HepG2 (cell line): ENCODE data around the gene SIK3. TPM values are rescaled to one million over a fixed set of nuclear protein-coding genes. Genes with fewer than 3 reads are reported as not detected.
A peak's percentile ranks its signal among the peaks of the same experiment; 100 is the strongest.

Experiments
- ARID5B ChIP-seq: IDR thresholded peaks from 2 replicates; pipeline ENCODE4 v1.4.0; 2020; ENCODE audit warnings: mild to moderate bottlenecking, missing genetic modification reagents
- ATF1 ChIP-seq: IDR thresholded peaks from 2 replicates; pipeline ENCODE4 v1.6.1; 2016; ENCODE audit warnings: mild to moderate bottlenecking, control low read depth
- CEBPB ChIP-seq: IDR thresholded peaks from 2 replicates; pipeline ENCODE4 v1.6.1; 2011; ENCODE audit warnings: low read depth, low read length, improper control_type of control experiment, borderline replicate concordance
- FOXA3 ChIP-seq: IDR thresholded peaks from 2 replicates; pipeline ENCODE4 v1.6.1; 2016; ENCODE audit warnings: missing genetic modification reagents, missing compliant biosample characterization
- MAZ ChIP-seq, 2 experiments: sonication (generic) in 1 of 2; formaldehyde crosslinking in 1 of 2; IDR thresholded peaks; 2 replicates each; pipeline versions ENCODE4 v1.5.0 to v1.6.1; 2012 to 2020; ENCODE audit warnings: low read depth in 2 of 2, mild to moderate bottlenecking in 2 of 2, borderline replicate concordance in 1 of 2, improper control_type of control experiment in 1 of 2, low read length in 1 of 2, missing genetic modification reagents in 1 of 2, moderate library complexity in 1 of 2
- NCOR1 ChIP-seq: fragments of 200-600 bp; sonication (generic); IDR thresholded peaks from 2 replicates; pipeline ENCODE4 v1.7.0; 2017; ENCODE audit warnings: antibody characterized with exemption, low read length, borderline replicate concordance
- NONO ChIP-seq, 2 experiments: fragments of 450-650 bp in 1 of 2; sonication (generic) in 1 of 2; formaldehyde crosslinking in 1 of 2; IDR thresholded peaks in 1 of 2; conservative IDR thresholded peaks in 1 of 2; 2 replicates each; pipeline versions ENCODE4 v1.6.1 to v1.8.0; 2017 to 2022; ENCODE audit warnings: mild to moderate bottlenecking in 1 of 2, missing genetic modification reagents in 1 of 2, moderate library complexity in 1 of 2
- NR2C2 ChIP-seq: sonication (generic); formaldehyde crosslinking; IDR thresholded peaks from 2 replicates; pipeline ENCODE4 v1.4.0; 2020; ENCODE audit warnings: missing genetic modification reagents, mild to moderate bottlenecking, moderate library complexity, borderline replicate concordance
- PHF5A ChIP-seq: IDR thresholded peaks from one replicate; pipeline ENCODE4 v1.6.1; 2018; ENCODE audit warnings: low read depth, missing genetic modification reagents; ENCODE audit not compliant: unreplicated experiment
- POLR2AphosphoS5 ChIP-seq: IDR thresholded peaks from 2 replicates; pipeline ENCODE4 v1.6.1; 2012; ENCODE audit warnings: low read depth, low read length
- RERE ChIP-seq: IDR thresholded peaks from 2 replicates; pipeline ENCODE4 v1.6.1; 2016; ENCODE audit warnings: low read depth, missing genetic modification reagents, missing compliant biosample characterization
- SKIL ChIP-seq: sonication (generic); formaldehyde crosslinking; IDR thresholded peaks from 2 replicates; pipeline ENCODE4 v1.8.0; 2022; ENCODE audit warnings: missing genetic modification reagents, mild to moderate bottlenecking, moderate library complexity, borderline replicate concordance
- YY1 ChIP-seq: IDR thresholded peaks from 2 replicates; pipeline ENCODE4 v1.6.1; 2011; ENCODE audit warnings: low read length, low read depth, moderate library complexity, mild to moderate bottlenecking; ENCODE audit not compliant: insufficient read depth, insufficient replicate concordance
- ZC3H13 ChIP-seq: sonication (generic); formaldehyde crosslinking; IDR thresholded peaks from 2 replicates; pipeline ENCODE4 v1.8.1; 2023; ENCODE audit warnings: mild to moderate bottlenecking, missing genetic modification reagents, moderate library complexity
- ZFP1 ChIP-seq: IDR thresholded peaks from 2 replicates; pipeline ENCODE4 v1.6.1; 2016
- ZFP36L1 ChIP-seq: sonication (generic); formaldehyde crosslinking; IDR thresholded peaks from 2 replicates; pipeline ENCODE4 v1.8.0; 2022; ENCODE audit warnings: mild to moderate bottlenecking, missing genetic modification reagents, moderate library complexity
- ZNF879 ChIP-seq: sonication (generic); formaldehyde crosslinking; IDR thresholded peaks from 2 replicates; pipeline ENCODE4 v1.8.1; 2023; ENCODE audit warnings: missing genetic modification reagents
- polyA plus RNA-seq, 8 experiments: library from polyadenylated mRNA; depleted of rRNA in 3 of 8; stranded (reverse) in 7 of 8; unstranded in 1 of 8; fragments of >200 nt; fragmentation: Illumina TruSeq in 4 of 8; extraction: Trizol in 4 of 8; gene quantifications; 2 replicates each; pipeline versions ENCODE4 v1.2.1 to v1.2.3, GENCODE V29; 2011 to 2016; ENCODE audit warnings: low read depth in 4 of 8, missing spikeins in 1 of 8, mixed read lengths in 1 of 8; ENCODE audit not compliant: insufficient read depth in 1 of 8
- total RNA-seq, 5 experiments: library from RNA; depleted of rRNA; stranded (reverse); fragments of >200 nt; fragmentation: Illumina TruSeq; extraction: Trizol; gene quantifications; 2 replicates each; pipeline ENCODE4 v1.2.3, GENCODE V29; 2016; ENCODE audit warnings: low read depth in 1 of 5

SIK3 gene
- total and polyA plus RNA-seq, 2 of the 13 experiments (the other 11 are each of a cell fraction or from before 2014, with no cell fraction given): 5.7 to 9.8 TPM

- 0 out of 2 replicates have a peak, but pooled peaks have one; percentile 29 for TF ChIP-seq RERE
- TF ChIP-seq FOXA3 (CRISPR knock-in tag): peak; percentile 79
- TF ChIP-seq CEBPB: no peak
- peak; percentile 67; the same call in 1 of the 2 replicates for TF ChIP-seq NR2C2 (CRISPR knock-in tag)
- no peak for TF ChIP-seq PHF5A (CRISPR knock-in tag)
- TF ChIP-seq NONO (IDR thresholded peaks at IDR 0.05): no peak
- no peak for TF ChIP-seq NONO (CRISPR knock-in tag; conservative IDR thresholded peaks at IDR 0.05)
- no peak for TF ChIP-seq ZC3H13 (CRISPR knock-in tag)
- no peak for TF ChIP-seq YY1
- TF ChIP-seq MAZ (IDR thresholded peaks at IDR 0.05; ENCODE audit: borderline replicate concordance, low read depth, low read length): no peak
- no peak for TF ChIP-seq MAZ (CRISPR knock-in tag; IDR thresholded peaks at IDR 0.05; ENCODE audit: low read depth)
- TF ChIP-seq ARID5B: peak; percentile 89
- TF ChIP-seq ZNF879 (CRISPR knock-in tag): no peak
- TF ChIP-seq ZFP36L1 (CRISPR knock-in tag): no peak
- no peak for TF ChIP-seq ZFP1
- TF ChIP-seq SKIL (CRISPR knock-in tag): 0 out of 2 replicates have a peak, but pooled peaks have one; percentile 30
- TF ChIP-seq ATF1 (CRISPR knock-in tag): no peak
- TF ChIP-seq NCOR1: peak; percentile 44; the same call in 1 of the 2 replicates
- TF ChIP-seq POLR2AphosphoS5: no peak
Observed at GRCh38 chr11:117092951-117093590, 5.2 kb downstream of the SIK3 start (continued).
